ENCODE measurements around the gene METTL25B. TPM values are rescaled to one million over a fixed set of nuclear protein-coding genes. Genes with fewer than 3 reads are reported as not detected.
A peak's percentile ranks its signal among the peaks of the same experiment; 100 is the strongest.

Gene METTL25B
- total RNA-seq, 1 donor = 12.5 TPM

GRCh38 chr1:156740237-156740740 is 12.0 kb downstream of the METTL25B start:
- peak overlapping the region; percentile 80 for H3K4me3 ChIP-seq (ENCODE audit: low read depth, low read length)
- TF ChIP-seq, protein P1, sequence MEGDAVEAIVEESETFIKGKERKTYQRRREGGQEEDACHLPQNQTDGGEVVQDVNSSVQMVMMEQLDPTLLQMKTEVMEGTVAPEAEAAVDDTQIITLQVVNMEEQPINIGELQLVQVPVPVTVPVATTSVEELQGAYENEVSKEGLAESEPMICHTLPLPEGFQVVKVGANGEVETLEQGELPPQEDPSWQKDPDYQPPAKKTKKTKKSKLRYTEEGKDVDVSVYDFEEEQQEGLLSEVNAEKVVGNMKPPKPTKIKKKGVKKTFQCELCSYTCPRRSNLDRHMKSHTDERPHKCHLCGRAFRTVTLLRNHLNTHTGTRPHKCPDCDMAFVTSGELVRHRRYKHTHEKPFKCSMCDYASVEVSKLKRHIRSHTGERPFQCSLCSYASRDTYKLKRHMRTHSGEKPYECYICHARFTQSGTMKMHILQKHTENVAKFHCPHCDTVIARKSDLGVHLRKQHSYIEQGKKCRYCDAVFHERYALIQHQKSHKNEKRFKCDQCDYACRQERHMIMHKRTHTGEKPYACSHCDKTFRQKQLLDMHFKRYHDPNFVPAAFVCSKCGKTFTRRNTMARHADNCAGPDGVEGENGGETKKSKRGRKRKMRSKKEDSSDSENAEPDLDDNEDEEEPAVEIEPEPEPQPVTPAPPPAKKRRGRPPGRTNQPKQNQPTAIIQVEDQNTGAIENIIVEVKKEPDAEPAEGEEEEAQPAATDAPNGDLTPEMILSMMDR (IDR thresholded peaks at IDR 0.05; ENCODE audit: insufficient read depth, low read depth, low read length) = no peak
- no peak for DNase-seq (ENCODE audit: low read depth)

DNA sequence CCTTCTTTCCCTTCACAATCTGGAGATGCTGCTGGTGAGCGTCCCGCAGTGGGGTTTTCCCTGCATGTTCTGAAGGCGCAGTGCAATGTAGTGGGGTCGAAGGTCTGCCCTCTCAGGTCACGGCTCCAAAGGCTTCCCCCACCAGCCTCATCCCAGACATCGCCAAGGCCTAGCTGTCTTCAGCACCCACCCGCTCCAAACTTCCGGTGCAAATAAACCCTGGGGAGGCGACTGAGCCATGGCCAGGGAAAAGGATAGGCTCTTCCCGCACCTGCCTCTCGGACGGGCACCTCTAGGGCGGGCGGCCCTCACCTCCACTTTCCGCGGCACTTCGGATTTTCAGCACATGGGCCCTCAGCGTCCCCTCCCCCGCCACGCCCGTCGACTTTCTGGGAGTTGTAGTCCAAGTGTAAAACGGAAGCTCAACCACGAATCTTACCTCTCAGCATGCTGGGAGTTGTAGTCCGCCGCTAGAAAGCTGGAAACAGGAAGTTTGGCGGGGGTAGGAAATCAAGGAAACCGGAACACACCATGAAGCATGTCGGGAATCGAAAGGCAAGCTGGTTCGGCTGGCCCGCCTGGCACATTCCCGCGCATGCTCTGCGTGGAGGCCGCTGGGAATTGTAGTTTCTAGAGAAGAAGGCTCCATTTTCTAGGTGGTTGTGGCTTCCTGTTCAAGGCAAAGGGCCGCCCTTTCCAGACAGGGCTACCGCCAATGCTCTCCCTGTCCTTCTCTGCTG is 12.6 kb downstream of the METTL25B start, which contains the start of gene MRPL24:
TSS of gene MRPL24 (minus strand) at position 348 of the 740 bp plus-strand sequence. CDS start 2,384 bp downstream, outside the sequence.
- TF ChIP-seq, protein P1 (IDR thresholded peaks at IDR 0.05; ENCODE audit: insufficient read depth, low read depth, low read length) = no peak
- peak; percentile 99 for DNase-seq (ENCODE audit: low read depth)
- peak within 1 kb of the TSS; percentile 80 for H3K4me3 ChIP-seq (ENCODE audit: low read depth, low read length)

GRCh38 chr1:156741481-156741983 is 13.3 kb downstream of the METTL25B start:
- TF ChIP-seq, protein P1 (IDR thresholded peaks at IDR 0.05; ENCODE audit: insufficient read depth, low read depth, low read length) = no peak
- H3K4me3 ChIP-seq (ENCODE audit: low read depth, low read length) = peak overlapping the region; percentile 23
- DNase-seq (ENCODE audit: low read depth) = no peak

GRCh38 chr1:156742017-156742416 is 13.7 kb downstream of the METTL25B start:
- TF ChIP-seq, protein P1 (IDR thresholded peaks at IDR 0.05; ENCODE audit: insufficient read depth, low read depth, low read length) = no peak
- no peak for DNase-seq (ENCODE audit: low read depth)
- H3K4me3 ChIP-seq (ENCODE audit: low read depth, low read length) = no peak overlapping the region

GRCh38 chr1:156742801-156743200 is 14.5 kb downstream of the METTL25B start:
- TF ChIP-seq, protein P1 (IDR thresholded peaks at IDR 0.05; ENCODE audit: insufficient read depth, low read depth, low read length) = no peak
- no peak for DNase-seq (ENCODE audit: low read depth)
- no peak overlapping the region for H3K4me3 ChIP-seq (ENCODE audit: low read depth, low read length)

GRCh38 chr1:156743367-156744302 is 15.4 kb downstream of the METTL25B start:
- H3K4me3 ChIP-seq (ENCODE audit: low read depth, low read length) = no peak overlapping the region
- TF ChIP-seq, protein P1 (IDR thresholded peaks at IDR 0.05; ENCODE audit: insufficient read depth, low read depth, low read length) = no peak
- DNase-seq (ENCODE audit: low read depth) = no peak

All from fibroblast of villous mesenchyme (primary cell).